Measurements from ENCODE around the gene ADD2.

ADD2 gene

DNA sequence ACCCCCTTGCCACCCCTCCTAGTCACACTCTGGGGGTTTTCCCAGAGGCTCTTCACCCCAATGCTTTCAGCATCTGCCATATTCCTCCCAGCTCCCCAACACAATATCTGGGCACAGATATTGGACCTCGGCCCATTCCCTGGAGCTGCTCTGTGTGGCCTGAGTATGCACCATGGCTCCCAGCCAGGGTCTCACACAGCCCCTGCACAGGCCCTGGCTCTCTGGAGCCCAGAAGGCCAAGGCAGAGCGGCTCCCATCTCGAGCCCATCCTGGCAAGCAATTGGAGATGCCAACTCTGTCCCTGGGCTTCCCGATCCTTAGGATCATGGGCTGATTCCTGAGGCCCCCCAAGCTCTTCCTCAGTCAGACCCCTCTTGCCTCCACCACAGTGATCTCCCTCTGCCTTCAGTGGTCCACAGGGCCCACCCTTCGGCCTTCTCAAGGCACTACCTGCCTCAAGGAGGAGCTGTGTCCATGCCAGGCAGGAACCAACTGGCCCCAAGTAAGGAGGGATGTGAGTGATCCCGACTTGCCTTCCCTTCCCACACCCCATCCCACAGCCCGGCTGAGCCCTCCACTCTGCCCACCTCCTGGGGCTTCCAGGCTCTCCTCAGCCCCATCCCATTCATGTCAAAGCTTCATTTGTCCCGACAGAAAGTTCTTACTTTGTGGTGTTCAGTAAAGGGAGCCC is 62.7 kb downstream of the ADD2 start:
- TF ChIP-seq, protein P1, sequence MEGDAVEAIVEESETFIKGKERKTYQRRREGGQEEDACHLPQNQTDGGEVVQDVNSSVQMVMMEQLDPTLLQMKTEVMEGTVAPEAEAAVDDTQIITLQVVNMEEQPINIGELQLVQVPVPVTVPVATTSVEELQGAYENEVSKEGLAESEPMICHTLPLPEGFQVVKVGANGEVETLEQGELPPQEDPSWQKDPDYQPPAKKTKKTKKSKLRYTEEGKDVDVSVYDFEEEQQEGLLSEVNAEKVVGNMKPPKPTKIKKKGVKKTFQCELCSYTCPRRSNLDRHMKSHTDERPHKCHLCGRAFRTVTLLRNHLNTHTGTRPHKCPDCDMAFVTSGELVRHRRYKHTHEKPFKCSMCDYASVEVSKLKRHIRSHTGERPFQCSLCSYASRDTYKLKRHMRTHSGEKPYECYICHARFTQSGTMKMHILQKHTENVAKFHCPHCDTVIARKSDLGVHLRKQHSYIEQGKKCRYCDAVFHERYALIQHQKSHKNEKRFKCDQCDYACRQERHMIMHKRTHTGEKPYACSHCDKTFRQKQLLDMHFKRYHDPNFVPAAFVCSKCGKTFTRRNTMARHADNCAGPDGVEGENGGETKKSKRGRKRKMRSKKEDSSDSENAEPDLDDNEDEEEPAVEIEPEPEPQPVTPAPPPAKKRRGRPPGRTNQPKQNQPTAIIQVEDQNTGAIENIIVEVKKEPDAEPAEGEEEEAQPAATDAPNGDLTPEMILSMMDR (IDR thresholded peaks at IDR 0.05; ENCODE audit: extremely low read depth, insufficient read depth, missing control alignments), result no peak
- DNase-seq (ENCODE audit: low spot score), result no peak
- in situ Hi-C loops (cut with MboI; ENCODE audit: low pct_unique_long_range_greater_than_20kb, low sequenced_read_pairs, unreplicated experiment), result loop anchor here (25.0 kb wide), 1 partner anchor 93 kb away; no protein-coding TSS in a partner anchor

DNA sequence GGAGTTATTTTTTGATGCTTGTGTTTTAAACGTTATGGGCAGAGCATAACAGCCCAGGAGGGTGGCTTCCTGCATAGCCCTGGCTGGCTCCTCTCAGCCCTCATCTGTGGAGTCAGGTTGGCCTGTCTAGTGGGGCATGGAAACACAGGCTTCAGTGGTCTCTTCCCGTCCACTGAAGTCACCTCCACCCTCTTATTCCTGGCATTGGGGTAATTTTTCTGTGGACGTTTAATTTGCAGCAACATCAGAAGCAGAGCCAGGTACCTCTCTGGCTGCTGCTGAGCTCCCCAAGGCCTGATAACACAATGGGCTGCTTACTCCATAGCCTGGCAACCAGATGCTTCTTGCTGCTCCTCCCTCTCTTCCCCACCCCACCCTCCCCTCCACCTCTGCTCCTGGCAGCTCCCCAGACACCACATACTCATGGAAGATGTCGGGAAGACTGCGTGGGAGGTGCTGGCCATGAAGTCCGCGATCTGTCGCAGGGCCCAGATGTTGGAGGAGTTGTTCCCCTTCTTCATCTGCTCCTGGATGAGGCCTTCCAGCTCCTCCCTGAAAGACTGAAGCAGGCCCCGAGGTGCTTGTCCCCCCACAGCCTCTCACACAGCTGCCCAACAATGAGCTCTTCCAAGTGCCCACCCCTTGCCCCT is 64.0 kb downstream of the ADD2 start:
- no peak for DNase-seq (ENCODE audit: low spot score)
- TF ChIP-seq, protein P1 (IDR thresholded peaks at IDR 0.05; ENCODE audit: extremely low read depth, insufficient read depth, missing control alignments), result no peak
- in situ Hi-C loops (cut with MboI; ENCODE audit: low pct_unique_long_range_greater_than_20kb, low sequenced_read_pairs, unreplicated experiment), result loop anchor here (25.0 kb wide), 1 partner anchor 92 kb away; no protein-coding TSS in a partner anchor

DNA sequence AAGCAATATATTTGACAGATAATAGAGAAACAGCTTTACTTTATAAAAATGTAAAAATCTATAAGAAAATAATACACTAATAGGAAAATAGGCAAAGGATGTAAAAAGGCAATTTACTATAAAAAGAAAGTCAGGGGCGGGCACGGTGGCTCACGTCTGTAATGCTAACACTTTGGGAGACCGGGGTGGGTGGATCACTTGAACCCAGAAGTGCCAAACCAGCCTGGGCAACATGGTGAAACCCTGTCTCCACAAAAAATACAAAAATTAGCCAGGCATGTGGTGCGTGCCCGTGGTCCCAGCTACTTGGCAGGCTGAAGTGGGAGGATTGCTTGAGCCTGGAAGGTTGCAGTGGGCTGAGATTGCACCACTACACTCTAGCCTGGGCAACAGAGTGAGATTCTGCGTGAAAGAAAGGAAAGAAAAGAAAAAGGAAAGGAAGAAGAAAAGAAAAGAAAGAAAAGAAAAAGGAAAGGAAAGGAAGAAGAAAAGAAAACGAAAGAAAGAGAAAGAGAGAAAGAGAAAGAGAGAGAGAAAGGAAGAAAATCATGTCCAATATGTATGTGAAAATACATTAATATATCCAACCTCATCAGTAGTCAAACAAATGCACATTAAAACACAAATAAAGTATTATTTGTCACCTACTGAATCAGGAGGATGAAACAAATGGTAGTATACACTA is 65.1 kb downstream of the ADD2 start:
- in situ Hi-C loops (cut with MboI; ENCODE audit: low pct_unique_long_range_greater_than_20kb, low sequenced_read_pairs, unreplicated experiment), result loop anchor here (25.0 kb wide), 1 partner anchor 91 kb away; no protein-coding TSS in a partner anchor
- TF ChIP-seq, protein P1 (IDR thresholded peaks at IDR 0.05; ENCODE audit: extremely low read depth, insufficient read depth, missing control alignments), result no peak
- no peak for DNase-seq (ENCODE audit: low spot score)

DNA sequence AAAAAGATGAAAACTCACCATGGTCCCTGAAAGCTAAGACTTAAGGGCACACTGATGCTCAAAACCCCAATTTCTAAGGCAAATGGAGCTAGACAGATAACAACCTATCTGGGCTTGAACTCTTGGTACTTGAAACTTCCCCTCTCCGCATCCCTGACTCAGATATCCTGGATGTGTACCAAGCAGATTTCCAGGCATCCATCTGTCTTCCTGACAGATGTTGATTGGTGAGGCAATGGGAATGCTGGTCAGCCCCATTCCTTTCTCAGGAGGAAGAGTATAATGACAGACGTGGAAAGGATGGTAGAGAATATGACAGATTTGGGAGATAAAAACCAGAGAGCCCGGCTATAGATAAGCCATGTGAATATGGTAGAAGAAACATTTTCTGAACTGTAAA is 69.2 kb downstream of the ADD2 start:
- DNase-seq (ENCODE audit: low spot score), result no peak
- in situ Hi-C loops (cut with MboI; ENCODE audit: low pct_unique_long_range_greater_than_20kb, low sequenced_read_pairs, unreplicated experiment), result no loop called here
- TF ChIP-seq, protein P1 (IDR thresholded peaks at IDR 0.05; ENCODE audit: extremely low read depth, insufficient read depth, missing control alignments), result no peak

DNA sequence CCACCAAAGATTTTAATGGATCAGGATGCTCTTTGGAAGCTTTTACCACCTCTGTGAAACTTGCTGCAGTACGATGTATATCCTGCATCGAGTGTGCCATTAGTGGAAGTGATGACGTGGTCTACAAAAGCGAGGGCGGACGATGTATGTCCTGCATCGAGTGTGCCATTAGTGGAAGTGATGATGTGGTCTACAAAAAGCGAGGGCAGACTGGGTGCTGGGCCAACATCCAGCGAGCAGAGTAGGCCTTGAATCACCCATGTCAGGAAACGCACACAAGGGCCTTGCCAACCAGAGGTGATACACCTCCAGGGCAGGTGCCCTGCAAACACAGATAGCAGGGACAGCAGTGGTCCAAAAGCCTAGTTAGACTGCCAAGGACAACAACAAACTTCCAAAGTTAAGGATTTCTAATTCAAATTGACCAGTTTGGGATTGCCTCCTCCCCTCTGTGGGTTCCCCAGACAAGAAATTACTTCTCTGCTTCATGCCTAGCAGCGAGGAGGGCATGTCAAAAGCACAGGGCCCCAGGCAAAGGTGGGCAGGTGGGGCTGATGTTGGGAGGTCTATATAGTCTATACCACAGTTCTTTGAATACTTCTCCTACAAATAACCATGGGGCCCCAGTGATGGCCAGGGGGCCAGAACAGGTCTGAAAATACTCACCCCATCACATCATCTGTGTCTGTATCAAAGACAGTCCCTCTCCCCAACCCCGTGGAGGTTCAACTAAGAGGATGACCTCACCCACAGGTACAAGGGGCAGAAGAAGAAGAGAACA is 70.2 kb downstream of the ADD2 start:
- in situ Hi-C loops (cut with MboI; ENCODE audit: low pct_unique_long_range_greater_than_20kb, low sequenced_read_pairs, unreplicated experiment), result no loop called here
- no peak for DNase-seq (ENCODE audit: low spot score)
- TF ChIP-seq, protein P1 (IDR thresholded peaks at IDR 0.05; ENCODE audit: extremely low read depth, insufficient read depth, missing control alignments), result no peak

DNA sequence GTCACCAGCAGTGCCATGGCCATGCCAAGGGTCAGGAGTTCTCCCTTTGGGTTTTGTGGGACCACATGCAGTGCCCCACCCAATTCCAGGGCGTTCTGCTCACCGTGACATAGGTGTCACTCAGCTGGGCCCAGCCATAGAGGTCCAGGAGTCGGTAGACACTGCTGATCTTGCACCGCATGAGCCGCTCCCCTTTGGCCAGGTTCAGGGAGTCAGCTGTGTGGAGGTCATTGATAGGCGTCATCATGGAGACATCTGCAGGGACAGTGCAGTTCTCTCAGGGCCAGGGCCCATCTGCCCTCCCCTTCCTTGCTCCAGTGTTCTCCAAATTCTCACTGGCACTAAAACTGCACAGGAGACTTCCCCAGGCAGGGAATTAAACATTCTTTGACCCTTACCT is 71.9 kb downstream of the ADD2 start:
- DNase-seq (ENCODE audit: low spot score), result no peak
- in situ Hi-C loops (cut with MboI; ENCODE audit: low pct_unique_long_range_greater_than_20kb, low sequenced_read_pairs, unreplicated experiment), result no loop called here
- TF ChIP-seq, protein P1 (IDR thresholded peaks at IDR 0.05; ENCODE audit: extremely low read depth, insufficient read depth, missing control alignments), result no peak
